ENCODE results near the gene IGSF9. TPM values are rescaled to one million over a fixed set of nuclear protein-coding genes. Genes with fewer than 3 reads are reported as not detected.
"Not testable (repeated sequence)": the region's sequence is repeated elsewhere in the genome, so short reads cannot be mapped to it uniquely, and the experiment has no call there.

The IGSF9 gene
- polyA plus RNA-seq, 1 donor, result 107 TPM

DNA sequence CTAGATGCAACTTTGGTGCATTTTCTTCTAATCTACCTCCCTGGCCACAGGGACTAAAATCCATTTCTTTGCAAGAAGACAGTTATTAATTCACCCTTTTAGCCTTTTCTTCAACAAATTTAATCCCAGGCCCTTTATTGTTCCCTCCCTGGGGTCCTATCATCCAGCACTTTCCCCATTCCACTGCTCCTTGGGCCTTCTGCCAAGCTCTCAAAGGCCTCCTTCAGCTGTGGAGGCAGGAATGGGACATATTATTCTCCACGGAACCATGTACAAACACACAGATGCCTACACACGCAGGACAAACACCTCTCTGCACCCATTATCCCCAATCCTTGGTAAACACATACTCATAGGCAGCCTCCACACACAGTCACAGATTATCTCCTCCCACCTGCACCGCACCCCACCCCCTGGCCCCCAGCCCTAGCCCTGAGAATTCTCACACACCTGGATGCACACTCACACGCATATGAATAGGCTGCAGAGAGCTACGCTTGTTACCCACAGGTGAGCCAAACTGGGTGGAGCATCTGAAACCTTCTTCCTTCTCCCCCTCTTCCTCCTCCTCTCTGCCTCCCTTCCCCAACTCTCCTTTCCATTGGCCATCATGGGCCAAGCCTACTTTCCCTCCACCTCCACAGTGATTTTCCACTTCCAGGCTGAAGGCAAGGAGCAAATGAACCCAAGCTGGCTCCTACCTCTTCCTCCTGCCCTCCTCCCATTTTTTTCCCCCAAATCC, 31.8 kb downstream of the IGSF9 start:
- Histone ChIP-seq H3K27me3 (ENCODE audit: control insufficient read depth, insufficient read depth, low read length) (no peaks in the 10 kb centered on the region), H3K4me3 (ENCODE audit: low read length) (no peak overlapping the region), H3K36me3 (ENCODE audit: control insufficient read depth, insufficient read depth, low read length) (peaks cover 15% of the 10 kb centered on the region), H3K27ac (ENCODE audit: low read length) (no peak overlapping the region), H3K4me1 (ENCODE audit: control insufficient read depth, insufficient read depth, low read length) (peaks cover 61% of the 10 kb centered on the region), H3K9me3 (ENCODE audit: control insufficient read depth, low read depth, low read length) (no peaks in the 10 kb centered on the region)
- no peak for DNase-seq
- WGBS (ENCODE audit: insufficient coverage, low lambda C conversion rate), result no CpG with 5 or more reads among the region's 5 CpGs

DNA sequence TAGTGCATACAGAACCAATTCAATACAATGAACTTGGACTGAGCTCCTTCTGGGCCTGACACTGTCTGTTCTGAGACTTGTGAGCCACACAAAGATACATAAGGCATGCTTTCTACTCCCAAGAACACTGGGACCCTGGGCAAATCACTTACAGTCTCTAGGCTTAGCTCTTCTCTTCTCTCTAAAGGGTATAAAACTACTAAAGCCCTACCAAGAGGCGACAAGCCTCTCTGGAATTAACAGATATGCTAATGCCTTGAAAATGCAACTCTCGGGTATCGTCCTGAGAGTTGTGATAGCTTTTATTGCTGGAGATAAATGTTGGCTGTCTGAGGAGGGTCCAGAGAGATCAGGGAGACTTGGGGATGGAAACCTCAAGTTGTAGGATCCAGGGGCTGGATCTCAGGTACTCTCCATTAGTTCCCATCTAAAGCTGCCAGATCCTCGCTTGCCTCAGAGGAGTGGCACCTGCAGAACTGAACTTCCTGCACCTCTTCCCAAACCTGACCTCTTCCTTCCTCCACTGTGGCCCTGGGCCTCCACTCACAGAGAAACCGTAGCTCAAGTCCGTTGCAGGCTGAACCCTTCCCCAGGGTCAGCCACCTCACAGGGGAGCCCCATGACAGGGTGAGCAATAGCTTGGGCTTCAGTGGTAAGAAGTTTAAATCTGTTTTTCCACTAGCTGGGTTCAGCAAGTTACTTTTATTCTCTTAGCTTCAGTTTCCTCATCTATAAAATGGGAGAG, 33.9 kb downstream of the IGSF9 start:
- WGBS (ENCODE audit: insufficient coverage, low lambda C conversion rate), result no CpG with 5 or more reads among the region's 6 CpGs
- Histone ChIP-seq H3K4me1 (ENCODE audit: control insufficient read depth, insufficient read depth, low read length) (peaks cover 59% of the 10 kb centered on the region), H3K36me3 (ENCODE audit: control insufficient read depth, insufficient read depth, low read length) (no peaks in the 10 kb centered on the region), H3K27me3 (ENCODE audit: control insufficient read depth, insufficient read depth, low read length) (no peaks in the 10 kb centered on the region), H3K4me3 (ENCODE audit: low read length) (no peak overlapping the region), H3K27ac (ENCODE audit: low read length) (no peak overlapping the region), H3K9me3 (ENCODE audit: control insufficient read depth, low read depth, low read length) (no peaks in the 10 kb centered on the region)
- peak in 1 of 2 donors; percentile 47 for DNase-seq

DNA sequence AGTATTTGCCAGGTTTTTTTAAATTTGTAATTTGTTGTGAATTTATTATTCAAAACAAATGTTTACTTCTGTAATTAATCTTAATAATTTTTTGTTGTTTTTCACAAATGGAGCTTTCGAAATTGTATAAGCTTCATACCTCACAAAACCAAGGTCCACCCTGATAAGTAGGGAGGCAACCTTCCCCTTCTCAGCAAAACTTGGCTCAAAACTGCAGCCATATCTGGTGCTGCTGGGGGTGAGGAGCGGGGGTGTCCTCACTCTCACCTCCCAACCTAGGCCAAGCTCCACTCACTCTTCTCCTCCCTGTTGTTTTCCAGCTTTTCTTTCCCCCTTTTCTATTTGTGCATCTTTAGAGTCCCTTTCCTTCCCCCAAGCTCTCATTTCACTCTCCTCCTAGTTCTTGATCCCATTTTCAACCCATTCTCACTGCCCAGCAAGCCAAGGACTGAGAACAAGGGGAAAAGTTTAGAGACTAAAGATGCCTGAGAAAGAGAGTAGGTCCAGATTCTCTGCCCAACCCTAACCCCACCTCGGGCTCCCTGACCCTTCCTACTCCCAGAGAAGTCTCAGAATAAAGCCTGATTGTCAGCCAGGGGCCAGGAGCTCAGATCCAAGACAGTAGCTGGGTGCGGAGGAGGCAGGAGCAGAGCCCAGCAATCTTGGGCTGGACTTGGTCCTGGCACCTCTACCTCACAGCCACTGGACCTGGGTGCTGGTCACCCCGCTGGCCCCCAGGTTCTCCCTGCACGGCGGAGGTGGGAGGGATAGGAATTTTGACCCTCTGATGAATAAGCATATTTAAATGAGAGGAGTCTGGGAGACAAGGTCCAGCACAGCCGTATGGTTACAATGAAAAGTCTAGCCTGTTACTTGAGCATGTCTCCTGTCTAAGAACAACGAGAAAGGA, 37.1 kb downstream of the IGSF9 start:
- peak overlapping the region; percentile 24 for H3K27ac ChIP-seq (ENCODE audit: low read length)
- 33% methylated on average over 1 of the region's 9 CpGs for WGBS (ENCODE audit: insufficient coverage, low lambda C conversion rate)

DNA sequence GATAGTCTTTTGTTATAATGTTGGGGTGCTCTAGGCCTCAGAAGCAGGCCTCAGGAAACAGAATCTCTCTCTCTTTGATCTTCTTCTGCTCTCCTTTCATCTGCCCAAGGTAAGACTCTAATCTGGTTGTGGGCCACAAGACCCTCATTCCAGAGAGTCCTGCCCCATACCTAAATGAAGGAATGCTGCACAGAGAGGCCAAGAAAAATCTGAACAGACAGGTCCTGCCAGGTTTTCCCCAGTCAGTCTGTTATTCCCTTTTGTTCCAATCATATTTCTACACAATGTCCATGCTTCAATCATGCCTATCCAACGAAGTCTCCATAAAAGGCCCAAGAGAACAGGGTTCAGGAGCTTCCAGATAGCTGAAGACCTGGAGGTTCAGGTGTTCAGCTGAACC, 38.5 kb downstream of the IGSF9 start:
- H3K27me3 ChIP-seq (ENCODE audit: control insufficient read depth, insufficient read depth, low read length), result no peaks in the 10 kb centered on the region
- no CpG with 5 or more reads among the region's 1 CpG for WGBS (ENCODE audit: insufficient coverage, low lambda C conversion rate)
- DNase-seq, result no peak
- peaks cover 46% of the 10 kb centered on the region for H3K4me1 ChIP-seq (ENCODE audit: control insufficient read depth, insufficient read depth, low read length)
- no peaks in the 10 kb centered on the region for H3K36me3 ChIP-seq (ENCODE audit: control insufficient read depth, insufficient read depth, low read length)
- no peak overlapping the region for H3K4me3 ChIP-seq (ENCODE audit: low read length)
- H3K27ac ChIP-seq (ENCODE audit: low read length), result no peak overlapping the region
- no peaks in the 10 kb centered on the region for H3K9me3 ChIP-seq (ENCODE audit: control insufficient read depth, low read depth, low read length)

More for the DNA sequence above, 37.1 kb downstream of the IGSF9 start:
- peak in 1 of 2 donors; percentile 68 for DNase-seq
- Histone ChIP-seq H3K36me3 (ENCODE audit: control insufficient read depth, insufficient read depth, low read length) (no peaks in the 10 kb centered on the region), H3K9me3 (ENCODE audit: control insufficient read depth, low read depth, low read length) (no peaks in the 10 kb centered on the region), H3K4me3 (ENCODE audit: low read length) (no peak overlapping the region), H3K4me1 (ENCODE audit: control insufficient read depth, insufficient read depth, low read length) (peaks cover 46% of the 10 kb centered on the region), H3K27me3 (ENCODE audit: control insufficient read depth, insufficient read depth, low read length) (no peaks in the 10 kb centered on the region)

DNA sequence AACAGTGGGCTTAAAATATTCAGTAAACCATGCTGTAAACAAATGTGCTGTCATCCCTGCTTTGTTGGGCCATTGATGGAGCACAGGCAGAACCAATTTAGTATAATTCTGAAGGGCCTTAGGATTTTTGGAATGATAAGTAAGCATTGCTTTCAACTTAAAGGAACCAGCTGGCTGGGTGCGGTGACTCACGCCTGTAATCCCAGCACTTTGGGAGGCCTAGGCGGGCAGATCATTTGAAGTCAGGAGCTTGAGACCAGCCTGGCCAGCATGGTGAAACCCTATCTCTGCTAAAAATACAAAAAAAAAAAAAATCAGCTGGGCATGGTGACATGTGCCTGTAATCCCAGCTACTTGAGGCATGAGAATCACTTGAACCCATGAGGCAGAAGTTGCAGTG, 41.4 kb downstream of the IGSF9 start:
- WGBS (ENCODE audit: insufficient coverage, low lambda C conversion rate), result no CpG with 5 or more reads among the region's 3 CpGs
- H3K27ac ChIP-seq (ENCODE audit: low read length); H3K36me3 ChIP-seq (ENCODE audit: control insufficient read depth, insufficient read depth, low read length); H3K9me3 ChIP-seq (ENCODE audit: control insufficient read depth, low read depth, low read length); DNase-seq; H3K4me3 ChIP-seq (ENCODE audit: low read length); H3K27me3 ChIP-seq (ENCODE audit: control insufficient read depth, insufficient read depth, low read length): not testable (repeated sequence)
- H3K4me1 ChIP-seq (ENCODE audit: control insufficient read depth, insufficient read depth, low read length), result peaks cover 35% of the 10 kb centered on the region

DNA sequence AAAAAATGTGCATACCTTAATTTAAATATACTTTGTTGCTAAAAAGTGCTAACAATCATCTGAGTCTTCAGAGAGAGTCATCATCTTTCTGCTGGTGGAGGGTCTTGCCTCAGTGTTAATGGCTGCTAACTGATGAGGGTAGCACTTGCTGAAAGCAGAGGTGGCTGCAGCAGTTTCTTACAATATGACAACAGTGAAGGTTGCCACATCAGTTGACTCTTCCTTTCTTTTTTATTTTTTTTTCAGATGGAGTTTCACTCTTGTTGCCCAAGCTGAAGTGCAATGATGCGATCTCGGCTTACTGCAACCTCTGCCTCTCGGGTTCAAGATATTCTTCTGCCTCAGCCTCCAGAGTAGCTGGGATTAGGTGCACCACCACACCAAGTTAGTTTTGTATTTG, 42.9 kb downstream of the IGSF9 start:
- WGBS (ENCODE audit: insufficient coverage, low lambda C conversion rate), result 88% methylated on average over 2 of the region's 3 CpGs
- Histone ChIP-seq H3K9me3 (ENCODE audit: control insufficient read depth, low read depth, low read length) (no peaks in the 10 kb centered on the region), H3K4me3 (ENCODE audit: low read length) (no peak overlapping the region), H3K27me3 (ENCODE audit: control insufficient read depth, insufficient read depth, low read length) (no peaks in the 10 kb centered on the region), H3K36me3 (ENCODE audit: control insufficient read depth, insufficient read depth, low read length) (no peaks in the 10 kb centered on the region), H3K27ac (ENCODE audit: low read length) (no peak overlapping the region), H3K4me1 (ENCODE audit: control insufficient read depth, insufficient read depth, low read length) (peaks cover 31% of the 10 kb centered on the region)
- DNase-seq, result no peak

DNA sequence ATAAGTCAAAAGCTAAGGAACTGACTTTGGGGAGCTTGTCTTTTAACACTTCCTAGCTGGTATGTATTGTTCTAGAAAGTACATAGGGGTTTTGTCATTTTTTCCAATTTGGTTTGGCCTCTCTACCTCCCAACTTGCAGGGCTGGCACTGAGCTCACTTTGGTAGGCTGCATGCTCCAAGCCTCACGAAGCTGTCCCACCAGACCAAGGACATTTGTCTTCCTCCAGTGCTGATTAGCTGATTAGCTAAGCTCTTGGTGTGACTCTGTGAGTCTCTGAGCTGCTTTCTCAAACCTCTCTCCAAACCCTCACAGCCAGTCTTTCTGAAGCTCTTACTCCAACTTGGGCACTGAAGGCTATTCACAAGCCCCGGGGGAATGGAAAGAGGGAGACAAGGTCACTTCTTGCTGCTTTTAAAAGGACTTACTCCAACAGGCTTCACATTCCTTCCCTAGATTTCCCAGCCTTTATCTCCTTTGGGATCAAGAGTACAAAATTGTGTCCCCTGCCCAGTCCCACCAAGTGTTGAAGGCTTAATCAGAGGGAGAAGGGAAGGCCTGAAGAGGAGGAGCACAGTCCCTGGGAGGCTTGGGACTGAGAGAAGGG, 44.6 kb downstream of the IGSF9 start:
- Histone ChIP-seq H3K27ac (ENCODE audit: low read length) (no peak overlapping the region), H3K36me3 (ENCODE audit: control insufficient read depth, insufficient read depth, low read length) (no peaks in the 10 kb centered on the region), H3K27me3 (ENCODE audit: control insufficient read depth, insufficient read depth, low read length) (no peaks in the 10 kb centered on the region), H3K4me1 (ENCODE audit: control insufficient read depth, insufficient read depth, low read length) (peaks cover 24% of the 10 kb centered on the region), H3K9me3 (ENCODE audit: control insufficient read depth, low read depth, low read length) (no peaks in the 10 kb centered on the region), H3K4me3 (ENCODE audit: low read length) (no peak overlapping the region)
- 40% methylated on average over 1 of the region's 2 CpGs for WGBS (ENCODE audit: insufficient coverage, low lambda C conversion rate)
- no peak for DNase-seq

DNA sequence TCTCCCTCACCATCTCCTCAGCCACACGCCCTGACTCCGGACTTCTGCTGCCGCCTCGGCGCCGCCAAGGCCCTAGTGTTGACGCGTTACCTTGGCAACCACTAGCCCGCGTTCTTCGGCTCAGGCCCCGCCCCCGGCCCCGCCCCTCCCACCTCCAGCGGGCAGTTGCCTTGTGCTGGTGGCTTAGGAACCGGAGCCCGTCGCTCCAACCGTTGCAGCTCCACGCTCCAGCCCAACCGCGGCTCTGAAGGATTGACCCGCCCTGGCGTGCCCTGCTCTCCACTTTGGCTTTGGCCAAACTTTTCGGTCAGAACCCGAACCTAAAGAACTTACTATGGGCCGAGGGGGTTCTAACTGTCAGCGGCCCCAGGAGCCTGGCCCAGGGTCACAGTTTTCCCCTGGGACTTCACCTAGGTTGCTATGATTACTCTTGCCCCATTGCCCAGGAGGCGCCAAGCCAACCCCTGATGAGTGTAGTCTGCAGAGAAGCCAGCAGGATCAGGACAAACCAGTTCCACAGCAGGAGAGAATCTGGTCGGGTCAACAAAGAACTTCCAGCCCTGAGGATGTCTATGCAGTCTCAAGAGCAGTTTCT, 45.2 kb downstream of the IGSF9 start, which contains the start of gene CFAP45:
TSS of gene CFAP45 (minus strand) at position 80 of the 595 bp plus-strand sequence. CDS start at position 13, 67 bp downstream.
- peaks cover 24% of the 10 kb centered on the region for H3K4me1 ChIP-seq (ENCODE audit: control insufficient read depth, insufficient read depth, low read length)
- no peaks in the 10 kb centered on the region for H3K36me3 ChIP-seq (ENCODE audit: control insufficient read depth, insufficient read depth, low read length)
- WGBS (ENCODE audit: insufficient coverage, low lambda C conversion rate), result no CpG with 5 or more reads among the region's 30 CpGs
- no peaks in the 10 kb centered on the region for H3K9me3 ChIP-seq (ENCODE audit: control insufficient read depth, low read depth, low read length)
- no peak within 1 kb of the TSS for H3K4me3 ChIP-seq (ENCODE audit: low read length)
- H3K27ac ChIP-seq (ENCODE audit: low read length), result peak within 1 kb of the TSS; percentile 14
- H3K27me3 ChIP-seq (ENCODE audit: control insufficient read depth, insufficient read depth, low read length), result no peaks in the 10 kb centered on the region
- DNase-seq, result peak; percentile 86 to 91

DNA sequence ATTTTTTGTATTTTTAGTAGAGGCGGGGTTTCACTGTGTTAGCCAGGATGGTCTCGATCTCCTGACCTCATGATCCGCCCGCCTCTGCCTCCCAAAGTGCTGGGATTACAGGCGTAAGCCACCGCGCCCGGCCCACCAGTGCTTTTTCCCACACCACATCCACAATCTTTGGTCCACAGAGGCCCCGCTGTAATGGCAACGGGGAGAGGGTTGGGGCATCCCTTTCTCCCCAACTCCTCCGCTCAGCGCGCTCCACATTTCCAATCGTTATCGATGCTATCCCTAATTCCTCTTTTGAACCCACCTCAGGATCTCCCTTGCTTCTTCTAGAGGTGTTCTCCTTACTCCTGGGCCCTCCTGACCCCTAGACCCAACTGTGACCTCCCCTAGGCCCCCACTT, 45.8 kb downstream of the IGSF9 start:
- not testable (repeated sequence) for H3K27ac ChIP-seq (ENCODE audit: low read length); H3K36me3 ChIP-seq (ENCODE audit: control insufficient read depth, insufficient read depth, low read length); DNase-seq; H3K27me3 ChIP-seq (ENCODE audit: control insufficient read depth, insufficient read depth, low read length); H3K4me3 ChIP-seq (ENCODE audit: low read length); H3K9me3 ChIP-seq (ENCODE audit: control insufficient read depth, low read depth, low read length)
- H3K4me1 ChIP-seq (ENCODE audit: control insufficient read depth, insufficient read depth, low read length), result peaks cover 24% of the 10 kb centered on the region
- 50% methylated on average over 2 of the region's 15 CpGs for WGBS (ENCODE audit: insufficient coverage, low lambda C conversion rate)

Measured in large intestine (tissue), 3 donors.